GM19239 (cell line): ENCODE measurements around the gene MYDGF.

Experiments used
- DNase-seq: peaks from one replicate; pipeline ENCODE4 v3.0.0; 2011; ENCODE audit warnings: low spot score; ENCODE audit not compliant: insufficient read length
- FAIRE-seq: peaks from 2 replicates; lab custom pipeline; 2011; peaks lifted over from hg19 to GRCh38; lab: Jason Lieb, UNC

The MYDGF gene

GRCh38 chr19:4649392-4650047, 20.6 kb downstream of the MYDGF start:
- no peak for DNase-seq
- FAIRE-seq, result no peak

DNA sequence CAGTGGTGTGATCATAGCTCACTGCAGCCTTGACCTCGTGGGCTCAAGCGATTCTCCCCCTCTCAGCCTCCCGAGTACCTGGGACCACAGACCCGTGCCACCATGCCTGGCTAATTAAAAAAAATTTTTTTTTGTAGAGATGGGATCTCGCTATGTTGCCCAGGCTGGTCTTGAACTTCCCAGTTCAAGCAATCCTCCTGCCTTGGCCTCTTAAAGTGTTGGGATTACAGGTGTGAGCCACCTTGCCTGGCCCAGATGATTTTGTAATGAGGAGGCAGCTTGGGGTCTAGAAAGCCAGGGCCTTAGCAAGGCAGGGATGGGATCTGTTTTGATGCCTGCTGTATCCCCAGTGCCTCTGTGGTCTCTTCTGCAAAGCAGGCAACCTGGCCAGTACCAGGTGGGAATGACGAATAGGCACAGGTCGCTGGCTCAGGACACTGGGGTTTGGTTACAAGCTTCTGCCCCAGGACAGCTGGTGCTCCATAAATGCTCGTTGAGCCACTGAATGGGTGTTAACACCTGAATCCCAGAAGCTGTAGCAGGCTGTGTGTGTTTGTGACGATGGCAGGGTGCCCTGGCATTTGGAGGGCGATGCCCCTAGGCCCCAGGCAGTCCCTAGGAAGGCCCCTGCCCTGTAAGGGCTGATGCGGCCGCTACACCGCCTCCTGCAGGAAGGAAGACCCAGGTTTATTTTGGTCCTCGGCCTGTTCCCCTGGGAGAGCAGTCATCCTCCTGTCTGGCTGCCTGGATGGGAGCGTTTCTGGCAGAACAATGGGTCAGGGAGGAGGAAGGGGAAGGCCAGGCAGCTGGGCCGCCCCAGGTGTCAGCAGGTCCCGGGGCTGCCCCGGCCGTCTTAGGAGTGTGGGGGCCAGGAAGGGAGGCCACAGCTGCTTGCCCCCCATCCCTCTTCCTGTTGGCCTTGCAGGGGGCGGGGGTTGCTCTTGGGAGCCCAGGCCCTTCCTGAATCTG, 22.2 kb downstream of the MYDGF start:
- DNase-seq, result no peak
- no peak for FAIRE-seq

- FAIRE-seq, result no peak
- no peak for DNase-seq
Measured at GRCh38 chr19:4645718-4646117, 24.4 kb downstream of the MYDGF start.

GRCh38 chr19:4642625-4643024, 27.5 kb downstream of the MYDGF start:
- FAIRE-seq (no peak), DNase-seq (no peak)

GRCh38 chr19:4641132-4641531, 29.0 kb downstream of the MYDGF start:
- FAIRE-seq (no peak), DNase-seq (no peak)

DNA sequence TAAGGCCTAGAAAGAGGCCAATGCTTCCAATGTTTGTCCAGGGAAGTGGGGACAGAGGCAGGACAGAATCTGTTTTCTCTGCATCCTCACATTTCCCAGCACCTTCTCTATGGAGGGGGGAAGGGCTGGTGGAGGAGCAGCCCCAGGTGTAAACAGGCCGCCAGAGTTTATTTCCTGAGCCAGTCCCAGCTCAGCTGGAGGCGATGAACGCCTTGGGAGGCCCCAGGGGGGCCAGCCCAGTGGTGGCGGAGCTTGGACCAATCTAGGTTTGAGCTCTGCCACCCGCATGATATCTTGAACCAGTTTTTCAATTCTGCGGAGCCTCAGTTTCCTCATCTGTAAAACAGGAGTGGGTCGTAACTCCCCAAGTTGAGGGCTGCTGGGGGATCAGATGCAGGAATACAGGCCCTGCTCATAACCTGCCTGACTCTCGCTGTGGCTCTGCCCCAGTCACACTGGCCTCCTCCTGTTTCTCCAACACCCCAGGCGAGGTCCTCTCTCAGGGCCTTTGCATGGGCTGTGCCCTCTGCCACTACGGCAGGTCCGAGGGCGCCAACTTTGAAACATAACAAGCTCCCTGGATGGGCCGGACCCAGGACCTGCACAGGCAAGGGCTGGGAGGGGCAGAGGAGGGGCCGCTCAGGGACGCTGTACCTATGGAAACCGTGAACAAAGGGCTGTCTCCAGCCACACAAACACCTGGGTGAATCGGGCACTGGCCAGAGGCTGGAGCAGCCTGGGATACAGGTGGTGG, 29.7 kb downstream of the MYDGF start:
- no peak for DNase-seq
- peak; percentile 45 for FAIRE-seq

GRCh38 chr19:4639531-4640246, 30.5 kb downstream of the MYDGF start:
- FAIRE-seq (no peak), DNase-seq (no peak)

DNA sequence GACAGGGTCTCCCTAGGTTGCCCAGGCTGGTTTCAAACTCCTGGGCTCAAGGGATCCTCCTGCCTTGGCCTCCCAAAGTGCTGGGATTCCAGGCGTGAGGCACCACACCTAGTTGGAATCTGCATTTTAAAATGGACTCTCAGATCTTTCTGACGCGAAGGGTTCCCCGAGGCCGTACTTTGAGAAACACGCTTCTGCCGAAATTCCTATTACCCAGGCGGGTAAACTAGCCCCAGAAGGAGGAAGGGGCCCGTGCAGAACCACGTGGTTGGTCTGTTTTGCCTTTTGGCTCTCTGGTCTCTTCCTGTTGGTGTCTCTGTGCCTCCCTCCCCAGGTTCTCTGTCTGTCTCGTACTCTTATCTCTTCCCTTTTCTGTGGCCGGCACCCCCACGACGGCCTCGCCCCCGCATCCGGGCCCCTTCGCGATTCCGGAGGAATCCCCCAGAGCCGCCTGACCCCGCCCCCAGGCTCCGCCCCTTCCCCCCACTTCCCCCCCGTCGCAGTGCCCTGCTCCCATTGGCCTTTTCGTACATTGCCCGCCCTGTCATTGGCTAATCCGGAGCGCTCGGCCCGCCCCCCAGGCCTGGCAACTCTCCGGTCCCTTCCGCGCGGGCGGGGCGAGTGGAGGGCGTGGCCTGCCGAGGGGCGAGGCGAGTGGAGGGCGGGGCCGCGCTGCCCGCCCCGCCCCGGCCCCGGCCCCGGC, 31.2 kb downstream of the MYDGF start, which contains the start of gene TNFAIP8L1:
Gene TNFAIP8L1, plus strand, starts transcription at position 689 of the 703 bp plus-strand sequence. CDS start 12,354 bp downstream, outside the sequence.
- DNase-seq (peak; percentile 100), FAIRE-seq (peak; percentile 96)

- no peak for FAIRE-seq
- DNase-seq, result no peak
Measured at GRCh38 chr19:4638317-4638716, 31.8 kb downstream of the MYDGF start.

DNA sequence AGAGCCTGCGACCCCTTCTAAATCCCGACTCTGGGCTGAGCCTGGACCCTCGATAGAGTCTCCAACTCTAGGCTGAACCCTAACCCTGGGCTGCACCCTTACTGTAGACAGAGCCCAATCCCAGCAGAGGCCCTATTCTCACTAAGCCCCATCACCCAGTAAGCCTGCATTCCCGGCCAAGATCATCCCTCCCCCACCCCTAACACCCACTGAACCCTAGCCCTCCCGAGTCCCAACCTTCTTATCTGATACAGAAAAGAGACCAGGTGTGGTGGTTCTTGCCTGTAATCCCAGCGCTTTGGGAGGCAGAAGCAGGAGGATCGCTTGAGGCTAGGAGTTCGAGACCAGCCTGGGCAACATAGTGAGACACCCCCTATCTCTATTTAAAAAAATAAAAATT, 33.4 kb downstream of the MYDGF start:
- no peak for DNase-seq

GRCh38 chr19:4636151-4636717, 33.9 kb downstream of the MYDGF start:
- FAIRE-seq (peak; percentile 33), DNase-seq (peak; percentile 62)

More for the DNA sequence above, 33.4 kb downstream of the MYDGF start:
- no peak for FAIRE-seq

- no peak for DNase-seq
- FAIRE-seq, result no peak
Measured at GRCh38 chr19:4635754-4636116, 34.4 kb downstream of the MYDGF start.

DNA sequence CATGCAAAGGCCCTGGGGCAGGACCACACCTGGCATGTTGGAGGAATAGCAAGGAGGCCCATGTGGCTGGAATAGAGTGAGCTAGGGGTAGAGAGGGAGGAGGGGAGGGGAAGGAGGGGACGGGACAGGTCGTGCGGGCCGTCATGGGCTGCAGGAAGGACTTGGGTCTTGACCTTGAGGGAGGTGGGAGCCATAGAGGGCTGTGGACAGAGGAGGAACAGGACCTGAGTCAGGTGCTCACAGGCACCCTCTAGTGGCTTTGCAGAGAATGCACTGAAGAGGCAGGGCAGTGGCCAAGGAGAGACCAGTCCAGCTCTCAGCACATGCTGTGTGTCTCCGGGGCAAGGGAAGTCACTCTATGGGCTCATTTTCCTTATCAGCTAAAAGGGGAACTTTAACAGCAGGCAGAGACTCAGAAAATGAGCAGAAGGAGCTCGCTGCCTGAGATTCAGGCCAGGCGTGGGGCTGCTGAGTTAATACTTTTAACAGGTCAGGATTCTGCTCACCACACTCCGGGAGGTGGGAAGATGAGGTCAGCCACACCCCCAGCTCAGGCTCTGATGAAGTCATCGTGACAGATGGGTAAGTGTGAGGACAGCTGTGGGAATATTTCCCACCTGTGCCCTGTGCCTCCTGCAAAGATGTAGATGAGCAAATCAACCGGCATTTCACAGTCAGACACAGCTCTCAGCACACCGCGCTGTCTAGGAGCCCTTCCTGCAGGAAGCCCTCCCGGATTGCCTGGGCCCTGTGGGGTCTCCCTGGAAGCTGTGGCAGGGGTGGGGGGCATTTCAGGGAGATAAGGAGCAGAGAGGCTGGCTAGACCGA, 36.8 kb downstream of the MYDGF start:
- FAIRE-seq (no peak), DNase-seq (peak; percentile 44)

GRCh38 chr19:4624733-4625362, 45.3 kb downstream of the MYDGF start:
- FAIRE-seq, result peak; percentile 35
- DNase-seq, result no peak

GRCh38 chr19:4624301-4624700, 45.8 kb downstream of the MYDGF start:
- no peak for DNase-seq
- no peak for FAIRE-seq

DNA sequence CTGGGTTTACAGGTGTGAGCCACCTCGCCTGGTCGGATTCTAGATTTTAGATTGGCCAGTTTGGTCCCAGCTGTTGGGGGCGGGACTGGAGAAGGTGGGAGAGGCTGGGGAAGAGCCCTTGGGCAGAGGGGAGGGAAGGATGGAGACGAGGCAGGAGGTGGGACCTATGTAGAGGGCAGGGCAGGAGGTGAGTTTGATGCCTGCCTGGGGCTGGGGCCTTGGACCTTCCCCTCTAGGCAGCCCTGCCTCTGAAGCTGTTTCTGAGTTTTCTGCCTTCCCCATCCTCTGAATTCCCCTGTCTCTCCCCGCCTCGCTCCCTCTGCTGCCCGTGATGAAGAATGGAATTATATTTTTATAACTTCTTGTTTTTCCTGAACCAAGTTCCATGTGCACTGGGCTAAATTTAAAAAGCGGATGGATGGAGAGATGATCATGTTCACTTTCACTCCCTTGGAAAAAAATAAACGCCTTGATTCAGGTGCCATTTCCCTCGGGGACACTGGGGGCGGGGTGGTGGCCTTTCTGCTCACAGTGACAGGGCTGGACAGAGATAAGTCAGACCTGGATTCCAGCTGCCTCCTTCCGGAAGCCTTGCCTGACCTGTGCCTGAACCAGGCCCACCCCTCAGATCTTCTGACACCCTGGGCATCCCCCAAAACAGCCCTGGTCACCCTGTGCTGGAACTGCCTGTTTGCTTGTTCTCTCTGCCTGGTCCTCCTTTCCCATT, 47.3 kb downstream of the MYDGF start:
- no peak for DNase-seq
- no peak for FAIRE-seq

DNA sequence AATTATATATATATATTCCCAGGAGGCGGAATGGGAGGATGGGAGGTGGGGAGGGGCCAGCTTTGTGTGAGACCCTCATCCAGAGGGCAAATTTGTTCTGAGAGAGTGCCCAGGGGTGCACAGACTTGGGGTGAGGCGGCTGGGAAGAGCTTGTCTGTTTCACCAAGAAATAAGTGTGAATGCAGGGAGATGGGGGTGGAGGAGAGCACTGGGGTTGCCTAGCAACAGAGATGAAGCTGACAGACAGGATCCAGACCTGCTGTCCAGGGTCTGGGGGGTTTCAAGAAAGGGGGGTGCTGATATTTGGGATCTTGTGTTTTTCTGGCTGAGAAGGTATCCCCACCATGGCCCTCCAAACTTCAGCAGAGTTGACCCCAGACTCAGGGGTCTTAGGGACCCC, 49.5 kb downstream of the MYDGF start:
- no peak for DNase-seq
- no peak for FAIRE-seq
